Bladder microvascular endothelial cell (primary cell): ENCODE results near the gene TRAF2. TPM values are rescaled to one million over a fixed set of nuclear protein-coding genes. Genes with fewer than 3 reads are reported as not detected.

ENCODE experiments used
- total RNA-seq: library from RNA; depleted of rRNA; stranded (reverse); fragments of >200 nt; gene quantifications from 2 replicates; pipeline ENCODE4 v1.2.3, GENCODE V29; 2014

TRAF2 gene, protein sequence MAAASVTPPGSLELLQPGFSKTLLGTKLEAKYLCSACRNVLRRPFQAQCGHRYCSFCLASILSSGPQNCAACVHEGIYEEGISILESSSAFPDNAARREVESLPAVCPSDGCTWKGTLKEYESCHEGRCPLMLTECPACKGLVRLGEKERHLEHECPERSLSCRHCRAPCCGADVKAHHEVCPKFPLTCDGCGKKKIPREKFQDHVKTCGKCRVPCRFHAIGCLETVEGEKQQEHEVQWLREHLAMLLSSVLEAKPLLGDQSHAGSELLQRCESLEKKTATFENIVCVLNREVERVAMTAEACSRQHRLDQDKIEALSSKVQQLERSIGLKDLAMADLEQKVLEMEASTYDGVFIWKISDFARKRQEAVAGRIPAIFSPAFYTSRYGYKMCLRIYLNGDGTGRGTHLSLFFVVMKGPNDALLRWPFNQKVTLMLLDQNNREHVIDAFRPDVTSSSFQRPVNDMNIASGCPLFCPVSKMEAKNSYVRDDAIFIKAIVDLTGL
- 20.9 and 35.2 TPM in 2 replicates for total RNA-seq

DNA sequence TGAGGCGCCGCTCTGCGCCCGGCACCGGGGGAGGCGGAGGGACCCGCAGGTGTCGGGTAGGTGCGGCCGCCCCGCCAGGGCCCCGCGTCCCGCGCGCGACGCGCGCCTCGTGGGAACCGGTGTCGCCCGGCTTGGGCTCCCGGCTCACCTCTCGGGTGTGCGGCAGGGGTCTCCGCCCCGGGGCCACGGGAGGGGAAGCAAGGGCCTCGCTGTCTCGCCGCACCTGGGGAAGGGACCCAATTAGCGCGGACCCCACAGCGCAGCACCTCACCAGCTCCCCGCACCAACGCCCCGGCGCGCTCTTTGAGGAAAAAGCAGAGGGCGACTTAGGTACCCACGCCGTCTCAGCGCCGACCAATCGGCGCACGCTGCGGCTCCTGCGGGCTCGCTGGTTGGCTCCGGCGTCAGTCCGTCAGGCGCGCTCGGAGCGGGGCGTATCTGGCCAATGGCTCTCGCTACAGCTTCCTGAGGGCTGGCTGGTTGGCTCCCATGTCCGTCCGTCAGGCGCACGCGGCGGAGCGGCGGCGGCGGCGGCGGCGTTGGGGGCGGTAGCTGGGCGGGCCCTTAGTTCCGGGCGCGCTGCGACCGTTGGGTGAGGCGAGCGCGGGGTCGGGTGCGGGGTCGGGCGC lies at the start of gene TRAF2:
Gene TRAF2 (plus strand): TSS at position 567 of the 629 bp plus-strand sequence. CDS start 12,225 bp downstream, outside the sequence.

DNA sequence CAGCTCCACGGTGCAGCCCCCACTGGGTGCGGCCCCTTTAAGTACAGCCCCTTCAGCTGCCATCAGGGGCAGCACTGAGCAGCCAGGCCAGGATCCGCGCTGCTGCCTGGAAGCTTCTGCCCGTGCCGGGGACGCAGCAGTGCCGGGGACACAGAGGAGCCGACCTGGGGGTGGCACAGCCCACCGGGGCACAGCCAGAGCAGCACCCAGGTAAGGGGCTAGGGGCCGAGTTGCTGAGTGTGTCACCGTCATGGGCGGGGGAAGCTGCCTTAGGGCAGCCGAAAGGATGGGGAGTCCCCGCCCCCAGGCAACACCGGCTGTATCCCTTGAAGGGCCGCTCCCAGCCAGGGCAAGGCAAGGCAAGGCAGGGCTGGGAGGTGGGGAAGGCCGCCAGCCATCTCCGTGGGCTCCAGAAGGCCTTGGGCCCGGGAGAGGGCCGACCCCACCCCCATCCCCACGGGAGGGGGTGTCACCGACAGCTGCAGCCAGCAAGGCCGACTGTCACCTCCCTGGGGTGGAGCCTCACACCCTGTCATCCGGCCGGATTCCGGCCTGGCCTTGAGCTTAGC lies 43.9 kb upstream of the TRAF2 start, which contains the start of gene AJM1:
Gene AJM1 (plus strand): TSS at position 99 of the 569 bp plus-strand sequence. CDS start 1,937 bp downstream, outside the sequence.

DNA sequence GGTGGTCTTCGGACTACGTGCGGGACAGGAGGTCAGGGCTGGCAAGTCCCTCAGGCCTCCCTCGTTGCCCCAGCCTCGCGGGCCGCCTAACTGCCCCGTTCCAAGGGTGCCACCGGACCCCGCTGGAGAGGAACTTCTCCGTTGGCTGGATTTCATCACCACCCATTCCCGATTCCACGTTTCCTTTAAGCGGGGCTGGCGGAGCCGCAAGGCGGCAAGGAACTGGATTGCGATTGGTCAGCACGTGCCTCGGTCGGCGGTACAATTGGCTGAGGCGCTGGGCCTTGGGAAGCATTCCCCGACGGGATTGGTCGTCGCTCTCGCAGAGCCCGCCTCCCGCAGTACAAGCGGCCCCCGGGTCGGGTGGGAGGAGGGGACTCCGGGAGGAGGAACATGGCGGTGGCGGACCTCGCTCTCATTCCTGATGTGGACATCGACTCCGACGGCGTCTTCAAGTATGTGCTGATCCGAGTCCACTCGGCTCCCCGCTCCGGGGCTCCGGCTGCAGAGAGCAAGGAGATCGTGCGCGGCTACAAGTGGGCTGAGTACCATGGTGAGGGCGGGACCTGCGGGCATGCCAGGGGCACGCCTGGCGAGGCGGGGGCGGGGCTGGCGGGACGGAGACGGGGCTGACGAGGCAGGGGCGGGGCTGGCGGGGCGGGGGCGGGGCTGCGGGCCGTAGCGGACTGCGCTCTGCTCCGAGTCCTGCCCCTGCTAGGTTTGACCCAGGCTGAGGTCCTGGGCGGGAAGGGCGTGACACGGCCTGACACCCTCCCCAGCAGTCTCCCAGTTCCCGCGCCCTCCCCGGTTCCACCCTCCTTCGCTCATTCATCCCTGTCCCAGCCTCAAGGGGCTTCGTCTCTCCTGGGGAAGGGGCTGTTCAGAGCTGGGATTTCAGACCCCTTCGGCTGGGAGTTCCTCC lies 37.0 kb upstream of the TRAF2 start, which contains the start of gene PHPT1:
Gene PHPT1 (plus strand): TSS at position 372 of the 922 bp plus-strand sequence. CDS start 22 bp downstream, at position 394.

DNA sequence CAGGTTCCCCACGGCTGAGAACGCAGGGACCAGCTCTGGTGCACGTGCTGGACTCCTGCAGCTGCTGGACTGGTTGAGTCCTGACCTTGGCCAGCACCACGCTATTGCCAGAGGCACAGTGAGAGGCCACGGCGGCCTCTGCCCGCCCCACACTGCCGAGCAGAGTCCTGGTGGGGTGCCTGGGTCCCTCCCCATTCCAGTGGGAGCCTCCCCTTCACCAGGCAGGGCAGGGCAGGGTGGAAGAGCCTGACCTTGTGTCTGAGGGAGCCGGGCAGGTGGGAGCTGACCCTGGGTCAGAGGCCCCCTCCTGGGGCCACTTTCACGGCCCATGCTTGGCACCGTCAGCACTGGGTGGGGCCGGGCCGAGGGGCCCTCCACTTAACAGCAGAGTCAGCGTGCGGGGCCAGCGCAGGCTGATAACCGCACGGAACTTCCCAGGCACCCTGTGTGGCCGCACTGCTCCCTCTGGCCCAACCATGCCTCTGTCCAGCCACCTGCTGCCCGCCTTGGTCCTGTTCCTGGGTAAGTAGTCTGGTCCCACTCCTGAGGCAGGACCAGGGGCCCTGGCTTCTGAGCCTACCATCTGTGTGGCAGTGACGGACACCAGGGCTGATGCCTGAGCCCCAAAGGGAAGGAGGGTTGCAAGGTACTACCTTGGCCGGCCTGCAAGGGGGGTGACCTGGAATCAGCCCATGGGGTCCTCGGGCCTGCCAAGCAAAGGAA lies 34.2 kb upstream of the TRAF2 start, which contains the start of gene MAMDC4:
Gene MAMDC4 (plus strand): TSS at position 406 of the 723 bp plus-strand sequence. CDS start 71 bp downstream, at position 477.

DNA sequence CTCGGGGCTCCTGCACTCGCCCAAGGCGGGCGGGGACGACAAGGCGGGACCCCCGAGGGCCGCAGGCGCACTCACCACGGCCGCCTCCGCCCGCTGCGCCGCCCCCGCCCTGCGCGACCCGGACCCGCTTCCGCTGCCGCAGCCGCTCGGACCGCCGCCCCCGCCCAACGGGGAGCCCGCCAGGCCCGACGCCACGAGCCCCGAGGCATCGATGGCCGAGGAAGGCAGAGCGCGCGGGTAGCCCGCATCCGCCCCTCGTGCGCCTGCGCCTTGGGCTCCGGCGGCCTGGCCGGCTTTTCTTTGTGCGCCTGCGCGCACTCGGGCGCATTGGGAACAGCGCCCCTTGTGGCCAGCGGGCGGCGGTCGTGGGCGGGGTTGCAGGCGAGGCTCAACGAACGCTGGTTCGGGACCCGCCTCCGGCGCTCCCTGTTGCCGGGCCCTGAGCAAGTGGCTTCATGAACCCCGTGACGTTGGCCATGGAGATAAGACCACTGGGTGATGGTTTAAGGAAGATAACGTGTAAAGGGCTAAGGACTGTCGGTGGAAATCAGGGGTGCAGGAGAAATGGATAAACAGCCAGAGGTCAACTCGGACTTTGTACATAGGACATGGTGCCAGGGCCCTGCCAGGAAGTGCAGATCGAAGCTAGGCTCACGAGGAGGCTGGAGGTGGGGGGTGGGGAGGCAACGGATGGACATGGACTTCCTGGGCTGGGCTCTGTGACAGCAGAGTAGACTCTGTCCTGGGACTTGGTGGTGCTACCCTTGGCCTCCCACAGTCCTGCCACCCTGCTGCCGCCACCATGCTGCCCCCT lies 58.4 kb downstream of the TRAF2 start, which contains the start of the genes C8G and FBXW5:
Gene C8G (plus strand): TSS at position 725 of the 814 bp plus-strand sequence. CDS start 78 bp downstream, at position 803.
Gene FBXW5 (minus strand): TSS at position 220 of the 814 bp plus-strand sequence. CDS start 655 bp downstream, outside the sequence.

DNA sequence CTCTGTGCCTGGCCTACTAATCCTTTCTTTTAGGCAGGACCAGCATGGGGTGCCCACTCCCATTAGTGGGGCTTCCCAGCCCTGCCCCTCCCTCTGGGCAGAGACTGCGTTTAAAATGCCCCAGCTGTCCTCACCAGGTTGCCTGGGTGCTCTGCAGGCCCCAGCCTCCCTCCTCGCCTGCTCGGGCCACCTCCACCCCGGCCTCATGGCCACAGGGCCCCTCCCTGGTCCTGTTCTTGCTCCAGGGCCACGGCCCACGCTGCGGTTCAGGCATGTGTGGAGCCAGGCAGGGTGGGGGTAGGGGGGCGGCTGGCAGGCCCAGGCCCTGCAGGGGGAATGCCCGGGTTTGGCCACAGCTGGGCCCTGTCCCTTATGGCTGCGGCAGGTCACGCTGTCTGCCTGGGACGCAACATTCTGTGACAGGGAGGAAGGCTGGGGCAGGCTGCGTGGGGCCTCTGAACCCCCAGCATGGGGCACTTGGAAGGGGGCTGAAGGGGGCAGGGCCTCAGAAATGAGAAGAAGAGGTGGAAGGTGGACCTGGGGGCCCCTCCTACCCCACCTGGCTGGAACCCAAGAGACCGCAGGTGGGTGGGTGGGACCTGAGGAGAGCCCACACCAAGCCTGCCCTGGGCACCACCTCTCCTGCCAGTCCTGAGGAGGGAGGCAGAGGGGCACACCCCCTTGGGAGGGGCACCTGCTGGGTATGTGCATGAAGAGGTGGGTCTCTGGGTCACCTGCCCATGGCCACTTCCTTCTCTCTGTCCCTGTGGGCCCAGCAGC lies 65.4 kb downstream of the TRAF2 start, which contains the start of gene LCN12:
Gene LCN12 (plus strand): TSS at position 733 of the 780 bp plus-strand sequence. CDS start 55 bp downstream, outside the sequence.

Other genes starting within 250 kb of the TRAF2 start
- 374 and 420 TPM in 2 replicates for gene EGFL7, start 223.6 kb upstream of the TRAF2 start, total RNA-seq
- gene AGPAT2, start 199.1 kb upstream of the TRAF2 start, total RNA-seq = 33.7 and 40.7 TPM in 2 replicates
- gene DIPK1B, start 173.9 kb upstream of the TRAF2 start, total RNA-seq = 109 and 161 TPM in 2 replicates
- 0.13 TPM in 1 of 2 replicates, not detected in the other for gene LCN10, start 143.6 kb upstream of the TRAF2 start, total RNA-seq
- not detected in 2 replicates for gene LCN6, start 138.0 kb upstream of the TRAF2 start, total RNA-seq
- gene LCN8, start 128.3 kb upstream of the TRAF2 start, total RNA-seq = not detected in 2 replicates
- not detected in 2 replicates for gene LCN15, start 122.0 kb upstream of the TRAF2 start, total RNA-seq
- gene TMEM141, start 95.2 kb upstream of the TRAF2 start, total RNA-seq = 50.7 and 53.7 TPM in 2 replicates
- 0.81 and 1.1 TPM in 2 replicates for gene CCDC183, start 90.2 kb upstream of the TRAF2 start, total RNA-seq
- 66.5 and 73.3 TPM in 2 replicates for gene RABL6, start 78.6 kb upstream of the TRAF2 start, total RNA-seq
- 0.65 and 1.4 TPM in 2 replicates for gene AJM1, start 44.0 kb upstream of the TRAF2 start, total RNA-seq
- gene PHPT1, start 37.1 kb upstream of the TRAF2 start, total RNA-seq = 211 and 268 TPM in 2 replicates
- gene MAMDC4, start 34.2 kb upstream of the TRAF2 start, total RNA-seq = 0.97 and 6.2 TPM in 2 replicates
- 350 and 489 TPM in 2 replicates for gene EDF1, start 20.2 kb upstream of the TRAF2 start, total RNA-seq
- gene FBXW5, start 58.2 kb downstream of the TRAF2 start, total RNA-seq = 151 and 202 TPM in 2 replicates
- gene C8G, start 58.7 kb downstream of the TRAF2 start, total RNA-seq = 1.2 TPM in 1 of 2 replicates, not detected in the other
- 0.19 TPM in 1 of 2 replicates, not detected in the other for gene LCN12, start 65.8 kb downstream of the TRAF2 start, total RNA-seq
- gene PTGDS, start 91.0 kb downstream of the TRAF2 start, total RNA-seq = 0.38 TPM in 1 of 2 replicates, not detected in the other
- gene LCNL1, start 96.5 kb downstream of the TRAF2 start, total RNA-seq = 0.06 TPM in 1 of 2 replicates, not detected in the other
- gene PAXX, start 105.9 kb downstream of the TRAF2 start, total RNA-seq = 7.7 and 10.7 TPM in 2 replicates
- gene CLIC3, start 110.1 kb downstream of the TRAF2 start, total RNA-seq = not detected in 2 replicates
- gene ABCA2, start 141.7 kb downstream of the TRAF2 start, total RNA-seq = 5.0 and 29.3 TPM in 2 replicates
- not detected in 2 replicates for gene FUT7, start 145.6 kb downstream of the TRAF2 start, total RNA-seq
- gene NPDC1, start 159.7 kb downstream of the TRAF2 start, total RNA-seq = 29.6 and 30.9 TPM in 2 replicates
- gene ENTPD2, start 167.5 kb downstream of the TRAF2 start, total RNA-seq = under 0.01 TPM in 1 of 2 replicates, not detected in the other
- 8.8 and 13.6 TPM in 2 replicates for gene SAPCD2, start 184.0 kb downstream of the TRAF2 start, total RNA-seq
- gene UAP1L1, start 191.0 kb downstream of the TRAF2 start, total RNA-seq = 12.1 and 23.3 TPM in 2 replicates
- 58.6 and 66.0 TPM in 2 replicates for gene MAN1B1, start 200.5 kb downstream of the TRAF2 start, total RNA-seq
- 77.9 and 85.8 TPM in 2 replicates for gene DPP7, start 228.2 kb downstream of the TRAF2 start, total RNA-seq